Mammary epithelial cell (primary cell): ENCODE results near the gene FOXP4.

Source experiments
- CTCF ChIP-seq, 2 donors: IDR thresholded peaks in 1 of 2; conservative IDR thresholded peaks in 1 of 2; 2 replicates each; pipeline ENCODE4 v1.5.1; 2011 to 2012; ENCODE audit warnings: inconsistent platforms in 2 of 2, low read length in 2 of 2, mild to moderate bottlenecking in 2 of 2, control low read depth in 1 of 2, low read depth in 1 of 2; ENCODE audit not compliant: insufficient read depth in 1 of 2; ENCODE audit errors: extremely low read depth in 1 of 2
- EZH2 ChIP-seq: IDR thresholded peaks from 2 replicates; pipeline ENCODE4 v1.6.1; 2012; ENCODE audit warnings: low read length, inconsistent platforms, borderline replicate concordance

GRCh38 chr6:41601248-41601549 is 55.0 kb downstream of the FOXP4 start:
- TF ChIP-seq CTCF (conservative IDR thresholded peaks at IDR 0.05 in 1 of 2, IDR thresholded peaks at IDR 0.05 in 1 of 2; ENCODE audit: extremely low read depth in 1 of 2, insufficient read depth in 1 of 2, low read depth in 1 of 2, low read length in 2 of 2) = no peak
- TF ChIP-seq EZH2 = no peak
